Left ventricle myocardium inferior (tissue), 1 donor: ENCODE measurements around the gene PPOX. TPM values are rescaled to one million over a fixed set of nuclear protein-coding genes. Genes with fewer than 3 reads are reported as not detected.

ENCODE experiments used
- DNase-seq: peaks from one replicate; pipeline ENCODE4 v3.0.0-alpha.2; 2020
- H3K27ac ChIP-seq: fragments of 200-600 bp; replicated peaks from 2 replicates; pipeline ENCODE4 v1.8.0; 2021
- H3K27me3 ChIP-seq: fragments of 200-600 bp; 2 replicates; pipeline ENCODE4 v1.8.0; 2021; ENCODE audit warnings: low read depth
- H3K36me3 ChIP-seq: fragments of 200-600 bp; 2 replicates; pipeline ENCODE4 v1.8.0; 2021
- H3K4me1 ChIP-seq: fragments of 200-600 bp; 2 replicates; pipeline ENCODE4 v1.8.0; 2021
- H3K4me3 ChIP-seq: fragments of 200-600 bp; 2 replicates; pipeline ENCODE4 v1.8.0; 2021; ENCODE audit warnings: mild to moderate bottlenecking, moderate library complexity
- H3K9me3 ChIP-seq: fragments of 200-600 bp; replicated peaks from 2 replicates; pipeline ENCODE4 v1.8.0; 2021
- intact Hi-C: fragments of 100-400 bp; cut with micrococcal nuclease; formaldehyde crosslinking; loops from one replicate; pipeline ENCODE4 v1.11.0; 2022
- total RNA-seq: library from RNA; stranded (reverse); fragmentation: NEBNext Ultra II Directional; extraction: Animal tissue kit (Norgen Biotek cat#: 25700); gene quantifications from one replicate; pipeline ENCODE4 v1.2.1, GENCODE V29; 2021
- TF ChIP-seq, protein P1 (sequence below): fragments of 200-600 bp; IDR thresholded peaks from 2 replicates; pipeline ENCODE4 v1.8.0; 2021; ENCODE audit warnings: antibody characterized with exemption, mild to moderate bottlenecking, borderline replicate concordance
- donor health status: DM: no; HTN: yes; CAD: no; lungs with severe emphysema.

Gene PPOX
- total RNA-seq, 1 donor from 2014 or later: 15.2 TPM

DNA sequence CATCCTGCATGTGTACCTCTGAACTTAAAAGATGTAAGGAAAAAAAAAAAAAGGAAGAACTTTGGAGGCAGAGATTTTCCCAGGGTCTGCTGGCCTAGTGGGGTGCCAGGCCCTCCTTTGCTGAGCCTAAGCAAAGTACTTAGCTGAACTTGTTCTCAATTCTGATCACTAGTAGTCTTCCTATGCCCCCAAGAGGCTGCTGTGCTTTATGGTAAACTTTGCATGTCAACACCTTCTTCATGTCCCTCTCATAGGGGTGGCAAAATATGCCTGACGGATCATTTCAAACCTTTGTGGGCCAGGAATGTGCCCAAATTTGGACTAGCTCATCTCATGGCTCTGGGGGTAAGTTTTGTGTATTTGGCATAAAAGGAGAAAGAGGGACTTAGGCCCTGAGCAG, 8.4 kb upstream of the PPOX start:
- intact Hi-C loops: no loop called here
- H3K9me3 ChIP-seq: no peaks in the 10 kb centered on the region

GRCh38 chr1:161158316-161159010, 7.8 kb upstream of the PPOX start:
- H3K36me3 ChIP-seq: peaks cover 34% of the 10 kb centered on the region
- H3K27me3 ChIP-seq: no peaks in the 10 kb centered on the region
- peak overlapping the region; percentile 95 for H3K27ac ChIP-seq
- intact Hi-C loops: no loop called here
- peaks cover 56% of the 10 kb centered on the region for H3K4me1 ChIP-seq
- TF ChIP-seq, protein P1, sequence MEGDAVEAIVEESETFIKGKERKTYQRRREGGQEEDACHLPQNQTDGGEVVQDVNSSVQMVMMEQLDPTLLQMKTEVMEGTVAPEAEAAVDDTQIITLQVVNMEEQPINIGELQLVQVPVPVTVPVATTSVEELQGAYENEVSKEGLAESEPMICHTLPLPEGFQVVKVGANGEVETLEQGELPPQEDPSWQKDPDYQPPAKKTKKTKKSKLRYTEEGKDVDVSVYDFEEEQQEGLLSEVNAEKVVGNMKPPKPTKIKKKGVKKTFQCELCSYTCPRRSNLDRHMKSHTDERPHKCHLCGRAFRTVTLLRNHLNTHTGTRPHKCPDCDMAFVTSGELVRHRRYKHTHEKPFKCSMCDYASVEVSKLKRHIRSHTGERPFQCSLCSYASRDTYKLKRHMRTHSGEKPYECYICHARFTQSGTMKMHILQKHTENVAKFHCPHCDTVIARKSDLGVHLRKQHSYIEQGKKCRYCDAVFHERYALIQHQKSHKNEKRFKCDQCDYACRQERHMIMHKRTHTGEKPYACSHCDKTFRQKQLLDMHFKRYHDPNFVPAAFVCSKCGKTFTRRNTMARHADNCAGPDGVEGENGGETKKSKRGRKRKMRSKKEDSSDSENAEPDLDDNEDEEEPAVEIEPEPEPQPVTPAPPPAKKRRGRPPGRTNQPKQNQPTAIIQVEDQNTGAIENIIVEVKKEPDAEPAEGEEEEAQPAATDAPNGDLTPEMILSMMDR: no peak
- peak overlapping the region; percentile 94 for H3K4me3 ChIP-seq
- H3K9me3 ChIP-seq: no peaks in the 10 kb centered on the region
- no peak for DNase-seq

More for the DNA sequence above, 8.4 kb upstream of the PPOX start:
- Histone ChIP-seq H3K27me3 (no peaks in the 10 kb centered on the region), H3K36me3 (peaks cover 28% of the 10 kb centered on the region), H3K27ac (no peak overlapping the region), H3K4me1 (peaks cover 62% of the 10 kb centered on the region), H3K4me3 (no peak overlapping the region)
- no peak for DNase-seq
- TF ChIP-seq, protein P1: no peak

DNA sequence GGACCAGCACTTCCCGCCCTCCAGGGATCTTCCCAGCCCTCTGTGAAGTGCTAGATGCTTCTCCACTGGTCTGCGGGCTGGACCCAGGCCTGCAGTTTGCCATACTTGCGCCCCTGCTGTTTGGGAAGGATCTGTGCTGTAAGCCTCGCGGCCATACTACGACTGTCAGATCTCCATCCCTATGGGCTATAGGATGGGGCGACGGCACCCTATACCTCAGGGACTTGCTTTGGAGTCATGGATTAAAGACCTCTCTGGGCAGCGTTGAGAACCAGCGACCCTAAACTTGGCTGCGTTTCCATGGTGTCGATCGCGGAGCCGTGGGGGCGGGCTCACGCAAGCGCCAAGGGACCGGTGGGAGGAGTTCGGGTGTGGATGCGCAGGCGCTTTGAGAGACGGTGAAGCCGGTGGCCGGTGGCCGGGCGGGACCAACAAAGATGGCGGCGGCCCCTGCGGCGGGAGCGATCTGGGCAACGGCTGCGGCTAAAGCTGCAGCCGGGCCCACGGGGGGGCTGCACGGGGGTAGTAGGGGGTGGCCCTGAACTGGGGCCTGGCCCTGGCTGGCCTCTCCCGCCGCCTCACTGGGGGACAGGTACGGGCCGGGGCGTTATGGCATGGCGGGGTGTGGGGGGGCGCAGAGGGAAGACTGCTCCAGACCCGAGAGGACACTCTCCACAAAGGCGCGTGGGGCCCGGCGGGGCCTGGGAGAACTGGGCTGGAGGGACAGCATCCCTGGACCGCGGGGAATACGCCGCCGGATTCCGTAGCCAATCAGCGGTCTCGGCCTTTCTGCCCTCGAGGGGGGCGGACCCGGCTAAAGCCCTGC, 6.9 kb upstream of the PPOX start, which contains the start of gene USP21:
Gene USP21 (plus strand): TSS at position 414 of the 826 bp plus-strand sequence. CDS start 1,141 bp downstream, outside the sequence.
- H3K36me3 ChIP-seq: peaks cover 40% of the 10 kb centered on the region
- H3K27ac ChIP-seq: peak within 1 kb of the TSS; percentile 95
- peak within 1 kb of the TSS; percentile 94 for H3K4me3 ChIP-seq
- H3K27me3 ChIP-seq: no peaks in the 10 kb centered on the region
- peaks cover 48% of the 10 kb centered on the region for H3K4me1 ChIP-seq
- H3K9me3 ChIP-seq: no peaks in the 10 kb centered on the region
- intact Hi-C loops: no loop called here
- TF ChIP-seq, protein P1: peak; percentile 35
- peak; percentile 95 for DNase-seq

- intact Hi-C loops: no loop called here
- Histone ChIP-seq H3K4me1 (peaks cover 45% of the 10 kb centered on the region), H3K27me3 (no peaks in the 10 kb centered on the region), H3K36me3 (peaks cover 46% of the 10 kb centered on the region), H3K4me3 (peak overlapping the region; percentile 94), H3K9me3 (no peaks in the 10 kb centered on the region), H3K27ac (peak overlapping the region; percentile 95)
- no peak for DNase-seq
- TF ChIP-seq, protein P1: no peak
Measured at GRCh38 chr1:161159913-161160243, 6.3 kb upstream of the PPOX start.

DNA sequence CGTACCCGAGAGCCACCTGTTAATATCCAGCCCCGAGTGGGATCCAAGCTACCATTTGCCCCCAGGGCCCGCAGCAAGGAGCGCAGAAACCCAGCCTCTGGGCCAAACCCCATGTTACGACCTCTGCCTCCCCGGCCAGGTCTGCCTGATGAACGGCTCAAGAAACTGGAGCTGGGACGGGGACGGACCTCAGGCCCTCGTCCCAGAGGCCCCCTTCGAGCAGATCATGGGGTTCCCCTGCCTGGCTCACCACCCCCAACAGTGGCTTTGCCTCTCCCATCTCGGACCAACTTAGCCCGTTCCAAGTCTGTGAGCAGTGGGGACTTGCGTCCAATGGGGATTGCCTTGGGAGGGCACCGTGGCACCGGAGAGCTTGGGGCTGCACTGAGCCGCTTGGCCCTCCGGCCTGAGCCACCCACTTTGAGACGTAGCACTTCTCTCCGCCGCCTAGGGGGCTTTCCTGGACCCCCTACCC, 5.5 kb upstream of the PPOX start:
- Histone ChIP-seq H3K36me3 (peaks cover 46% of the 10 kb centered on the region), H3K27me3 (no peaks in the 10 kb centered on the region), H3K9me3 (no peaks in the 10 kb centered on the region), H3K4me1 (peaks cover 48% of the 10 kb centered on the region), H3K4me3 (peak overlapping the region; percentile 94), H3K27ac (no peak overlapping the region)
- TF ChIP-seq, protein P1: no peak
- intact Hi-C loops: no loop called here
- no peak for DNase-seq
